Measurements from ENCODE around the gene CFHR5. TPM values are rescaled to one million over a fixed set of nuclear protein-coding genes. Genes with fewer than 3 reads are reported as not detected.

The CFHR5 gene
- total and polyA plus RNA-seq, 12 donors: not detected

- Histone ChIP-seq H3K4me1 (replicated peaks in 1 of 2) (no peaks in the 10 kb centered on the region), H3K4me3 (no peak overlapping the region), H3K36me3 (replicated peaks in 1 of 2) (no peaks in the 10 kb centered on the region), H3K27ac (no peak overlapping the region), H3K27me3 (no peaks in the 10 kb centered on the region), H3K9me3 (replicated peaks in 1 of 3) (no peaks in the 10 kb centered on the region)
- no peak for DNase-seq
- intact Hi-C loops (cut with DNase I): no loop called here
- no peak for TF ChIP-seq POLR2A (IDR thresholded peaks at IDR 0.05)
- 60 to 81% (median 74%) methylated on average over 4 of the region's 4 CpGs for WGBS, 4 donors
Observed at GRCh38 chr1:197042676-197043341, 65.5 kb downstream of the CFHR5 start.

GRCh38 chr1:197049100-197049499 lies 71.7 kb downstream of the CFHR5 start:
- TF ChIP-seq POLR2A (IDR thresholded peaks at IDR 0.05) (no peak), CTCF (IDR thresholded peaks at IDR 0.05) (no peak)
- Histone ChIP-seq H3K27me3 (no peaks in the 10 kb centered on the region), H3K4me1 (replicated peaks in 1 of 2) (no peaks in the 10 kb centered on the region), H3K4me3 (no peak overlapping the region), H3K27ac (no peak overlapping the region), H3K36me3 (replicated peaks in 1 of 2) (no peaks in the 10 kb centered on the region), H3K9me3 (replicated peaks in 1 of 3) (no peaks in the 10 kb centered on the region)
- DNase-seq: no peak
- intact Hi-C loops (cut with DNase I): no loop called here

Small RNA genes within 50 kb of the gene (small RNA-seq; reads per million reads assigned to genes)
- gene AL139418.1: 0 reads per million in 2 donors

Other genes with a start within 250 kb of the CFHR5 start
- gene CFHR3, start 202.7 kb upstream of the CFHR5 start, total RNA-seq: under 1 TPM in 4 of 9 donors, not detected in 5; 0.11 to 0.83 (median 0.48) TPM
- 1 to 10 TPM in 2 of 3 donors, under 1 TPM in 1; 0.59 to 3.0 (median 1.3) TPM for gene CFHR3, start 202.7 kb upstream of the CFHR5 start, polyA plus RNA-seq
- 1 to 10 TPM in 2 of 9 donors, under 1 TPM in 3, not detected in 4; 0.42 to 3.9 (median 0.90) TPM for gene CFHR1, start 157.8 kb upstream of the CFHR5 start, total RNA-seq
- gene CFHR1, start 157.8 kb upstream of the CFHR5 start, polyA plus RNA-seq: 1 to 10 TPM in 1 of 3 donors, under 1 TPM in 1, not detected in 1; 0.68 to 1.0 TPM
- gene CFHR4, start 89.5 kb upstream of the CFHR5 start, total RNA-seq: under 1 TPM in 1 of 9 donors, not detected in 8; 0.18 TPM
- under 1 TPM in 1 of 3 donors, not detected in 2; 0.47 TPM for gene CFHR4, start 89.5 kb upstream of the CFHR5 start, polyA plus RNA-seq
- under 1 TPM in 2 of 9 donors, not detected in 7; 0.28 to 0.46 TPM for gene CFHR2, start 33.8 kb upstream of the CFHR5 start, total RNA-seq
- under 1 TPM in 1 of 3 donors, not detected in 2; 0.29 TPM for gene CFHR2, start 33.8 kb upstream of the CFHR5 start, polyA plus RNA-seq
- not detected for gene F13B, start 89.7 kb downstream of the CFHR5 start, total RNA-seq
- not detected for gene F13B, start 89.7 kb downstream of the CFHR5 start, polyA plus RNA-seq
- gene ASPM, start 169.1 kb downstream of the CFHR5 start, total RNA-seq: 10 to 100 TPM in 1 of 9 donors, 1 to 10 TPM in 3, under 1 TPM in 5; 0.25 to 14.5 (median 0.91) TPM
- under 1 TPM; 0.08 to 0.70 (median 0.10) TPM for gene ASPM, start 169.1 kb downstream of the CFHR5 start, polyA plus RNA-seq
- 10 to 100 TPM in 7 of 9 donors, 1 to 10 TPM in 2; 6.9 to 19.6 (median 13.0) TPM for gene ZBTB41, start 223.7 kb downstream of the CFHR5 start, total RNA-seq
- 10 to 100 TPM in 1 of 3 donors, 1 to 10 TPM in 2; 1.8 to 11.3 (median 2.2) TPM for gene ZBTB41, start 223.7 kb downstream of the CFHR5 start, polyA plus RNA-seq

Measured in adrenal gland (tissue), 12 donors.